Rectal smooth muscle tissue (tissue), 1 donor: Measurements from ENCODE around the gene ZBED6.
"Not testable (repeated sequence)": the region's sequence is repeated elsewhere in the genome, so short reads cannot be mapped to it uniquely, and the experiment has no call there.

ENCODE experiments used
- H3K27ac ChIP-seq: one replicate; pipeline ENCODE4 v1.7.0; 2013; ENCODE audit warnings: low read depth, low read length, inconsistent platforms
- H3K27me3 ChIP-seq: one replicate; pipeline ENCODE4 v1.7.0; 2013; ENCODE audit warnings: low read length; ENCODE audit not compliant: control insufficient read depth, insufficient read depth
- H3K36me3 ChIP-seq: one replicate; pipeline ENCODE4 v1.7.0; 2013; ENCODE audit warnings: low read length; ENCODE audit not compliant: control insufficient read depth, insufficient read depth
- H3K4me1 ChIP-seq: one replicate; pipeline ENCODE4 v1.7.0; 2013; ENCODE audit warnings: low read length; ENCODE audit not compliant: control insufficient read depth, insufficient read depth
- H3K4me3 ChIP-seq: one replicate; pipeline ENCODE4 v1.7.0; 2013; ENCODE audit warnings: low read length
- H3K9ac ChIP-seq: one replicate; pipeline ENCODE4 v1.7.0; 2013; ENCODE audit warnings: low read length

The ZBED6 gene

GRCh38 chr1:203792486-203792885 is 2.9 kb upstream of the ZBED6 start:
- no peak overlapping the region for H3K9ac ChIP-seq
- peaks cover 8% of the 10 kb centered on the region for H3K4me1 ChIP-seq
- H3K27me3 ChIP-seq: no peaks in the 10 kb centered on the region
- no peaks in the 10 kb centered on the region for H3K36me3 ChIP-seq
- H3K27ac ChIP-seq: no peak overlapping the region
- no peak overlapping the region for H3K4me3 ChIP-seq

GRCh38 chr1:203793561-203793960 is 1.9 kb upstream of the ZBED6 start:
- H3K27ac ChIP-seq: not testable (repeated sequence)
- peaks cover 19% of the 10 kb centered on the region for H3K4me1 ChIP-seq

GRCh38 chr1:203794764-203795440 is 521 bp upstream of the ZBED6 start:
- Histone ChIP-seq H3K4me3 (peak overlapping the region; percentile 54), H3K27me3 (no peaks in the 10 kb centered on the region), H3K4me1 (peaks cover 23% of the 10 kb centered on the region), H3K27ac (peak overlapping the region; percentile 94), H3K36me3 (peaks cover 7% of the 10 kb centered on the region), H3K9ac (no peak overlapping the region)

More at GRCh38 chr1:203793561-203793960, 1.9 kb upstream of the ZBED6 start:
- H3K36me3 ChIP-seq, H3K9ac ChIP-seq, H3K4me3 ChIP-seq, H3K27me3 ChIP-seq: not testable (repeated sequence)

DNA sequence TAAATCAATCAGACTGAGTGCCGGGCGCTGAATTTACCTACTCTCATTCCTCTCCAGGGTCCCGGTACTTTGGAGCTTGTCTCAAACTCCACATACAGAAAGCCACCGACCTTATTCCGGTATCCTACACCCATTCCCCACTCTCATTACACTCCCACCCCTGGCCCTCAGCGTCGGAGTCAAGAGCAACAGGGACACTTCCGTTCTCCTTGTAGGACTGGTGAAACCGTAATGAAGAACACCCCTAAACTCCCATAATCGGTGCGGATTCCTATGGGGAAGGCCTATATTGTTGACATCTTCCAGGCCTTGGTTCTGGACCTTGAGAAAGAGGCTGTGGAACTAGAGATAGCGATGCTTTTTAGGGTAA is 798 bp downstream of the ZBED6 start:
- Histone ChIP-seq H3K36me3 (peaks cover 7% of the 10 kb centered on the region), H3K4me1 (peaks cover 29% of the 10 kb centered on the region), H3K27ac (peak overlapping the region; percentile 94), H3K4me3 (peak overlapping the region; percentile 96), H3K27me3 (no peaks in the 10 kb centered on the region), H3K9ac (peak overlapping the region; percentile 76)

GRCh38 chr1:203797216-203797615 is 1.8 kb downstream of the ZBED6 start:
- H3K36me3 ChIP-seq: peaks cover 7% of the 10 kb centered on the region
- peak overlapping the region; percentile 96 for H3K4me3 ChIP-seq
- no peaks in the 10 kb centered on the region for H3K27me3 ChIP-seq
- no peak overlapping the region for H3K9ac ChIP-seq
- peaks cover 33% of the 10 kb centered on the region for H3K4me1 ChIP-seq
- H3K27ac ChIP-seq: no peak overlapping the region

DNA sequence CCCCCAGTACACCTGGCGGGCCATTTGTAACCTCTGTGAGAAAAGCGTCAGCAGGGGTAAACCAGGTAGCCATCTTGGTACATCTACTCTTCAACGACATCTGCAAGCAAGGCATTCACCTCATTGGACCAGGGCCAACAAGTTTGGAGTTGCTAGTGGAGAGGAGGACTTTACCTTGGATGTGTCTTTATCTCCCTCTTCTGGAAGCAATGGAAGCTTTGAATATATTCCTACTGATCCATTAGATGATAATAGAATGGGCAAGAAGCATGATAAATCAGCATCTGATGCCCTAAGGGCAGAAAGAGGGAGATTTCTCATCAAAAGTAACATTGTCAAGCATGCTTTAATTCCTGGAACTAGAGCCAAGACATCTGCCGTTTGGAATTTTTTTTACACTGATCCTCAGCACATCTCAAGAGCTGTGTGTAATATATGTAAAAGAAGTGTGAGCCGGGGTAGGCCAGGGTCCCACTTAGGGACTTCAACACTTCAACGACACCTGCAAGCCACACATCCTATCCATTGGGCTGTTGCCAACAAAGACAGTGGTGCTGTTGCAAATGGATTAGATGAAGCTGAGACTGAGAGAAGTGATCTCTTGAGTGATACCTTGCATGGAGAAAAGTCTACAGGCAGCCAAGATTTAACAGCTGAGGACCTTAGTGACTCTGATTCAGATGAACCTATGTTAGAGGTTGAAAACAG is 2.7 kb downstream of the ZBED6 start:
- H3K36me3 ChIP-seq: peaks cover 7% of the 10 kb centered on the region
- H3K4me1 ChIP-seq: peaks cover 33% of the 10 kb centered on the region
- H3K4me3 ChIP-seq: peak overlapping the region; percentile 27
- no peak overlapping the region for H3K9ac ChIP-seq
- no peaks in the 10 kb centered on the region for H3K27me3 ChIP-seq
- no peak overlapping the region for H3K27ac ChIP-seq

GRCh38 chr1:203799157-203799556 is 3.7 kb downstream of the ZBED6 start:
- Histone ChIP-seq H3K36me3 (peaks cover 7% of the 10 kb centered on the region), H3K4me1 (peaks cover 33% of the 10 kb centered on the region), H3K27ac (no peak overlapping the region), H3K4me3 (no peak overlapping the region), H3K27me3 (no peaks in the 10 kb centered on the region), H3K9ac (no peak overlapping the region)

DNA sequence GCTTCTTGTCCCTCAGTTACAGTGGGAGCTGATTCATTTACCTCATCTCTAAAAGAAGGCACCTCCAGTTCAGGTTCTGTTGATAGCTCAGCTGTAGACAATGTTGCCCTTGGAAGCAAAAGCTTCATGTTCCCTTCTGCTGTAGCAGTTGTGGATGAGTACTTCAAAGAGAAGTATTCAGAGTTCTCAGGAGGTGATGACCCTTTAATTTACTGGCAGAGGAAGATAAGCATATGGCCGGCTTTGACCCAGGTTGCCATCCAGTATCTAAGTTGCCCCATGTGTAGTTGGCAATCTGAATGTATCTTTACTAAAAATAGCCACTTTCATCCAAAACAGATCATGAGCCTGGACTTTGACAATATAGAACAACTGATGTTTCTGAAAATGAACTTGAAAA is 4.5 kb downstream of the ZBED6 start:
- Histone ChIP-seq H3K27ac (peak overlapping the region; percentile 14), H3K36me3 (peaks cover 7% of the 10 kb centered on the region), H3K27me3 (no peaks in the 10 kb centered on the region), H3K9ac (no peak overlapping the region), H3K4me3 (peak overlapping the region; percentile 1), H3K4me1 (peaks cover 31% of the 10 kb centered on the region)

DNA sequence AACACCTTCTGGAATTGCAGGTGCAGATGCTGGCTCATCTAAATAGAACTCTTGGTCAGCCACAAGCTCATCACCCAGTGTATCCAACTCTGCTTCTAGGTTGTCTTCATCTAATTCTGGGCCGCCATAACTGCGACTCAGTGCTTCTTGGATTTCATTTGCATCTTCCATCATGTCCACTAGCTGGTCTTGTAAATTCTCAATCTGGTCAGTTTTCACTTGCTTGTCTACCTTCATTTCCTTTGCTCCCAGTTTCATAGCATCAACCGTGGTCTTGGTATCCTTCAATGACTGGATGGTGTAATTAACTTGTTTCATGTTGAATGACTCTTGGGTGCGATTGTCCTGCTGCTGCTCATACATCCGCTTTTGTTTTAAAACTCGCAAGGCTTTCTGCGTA is 10.3 kb downstream of the ZBED6 start:
- H3K4me3 ChIP-seq: no peak overlapping the region
- H3K4me1 ChIP-seq: peaks cover 4% of the 10 kb centered on the region
- no peak overlapping the region for H3K27ac ChIP-seq
- peaks cover 8% of the 10 kb centered on the region for H3K36me3 ChIP-seq
- no peaks in the 10 kb centered on the region for H3K27me3 ChIP-seq
- no peak overlapping the region for H3K9ac ChIP-seq

GRCh38 chr1:203807196-203807595 is 11.8 kb downstream of the ZBED6 start:
- Histone ChIP-seq H3K36me3 (peaks cover 10% of the 10 kb centered on the region), H3K27me3 (no peaks in the 10 kb centered on the region), H3K27ac (no peak overlapping the region), H3K4me1 (no peaks in the 10 kb centered on the region), H3K9ac (no peak overlapping the region), H3K4me3 (no peak overlapping the region)

DNA sequence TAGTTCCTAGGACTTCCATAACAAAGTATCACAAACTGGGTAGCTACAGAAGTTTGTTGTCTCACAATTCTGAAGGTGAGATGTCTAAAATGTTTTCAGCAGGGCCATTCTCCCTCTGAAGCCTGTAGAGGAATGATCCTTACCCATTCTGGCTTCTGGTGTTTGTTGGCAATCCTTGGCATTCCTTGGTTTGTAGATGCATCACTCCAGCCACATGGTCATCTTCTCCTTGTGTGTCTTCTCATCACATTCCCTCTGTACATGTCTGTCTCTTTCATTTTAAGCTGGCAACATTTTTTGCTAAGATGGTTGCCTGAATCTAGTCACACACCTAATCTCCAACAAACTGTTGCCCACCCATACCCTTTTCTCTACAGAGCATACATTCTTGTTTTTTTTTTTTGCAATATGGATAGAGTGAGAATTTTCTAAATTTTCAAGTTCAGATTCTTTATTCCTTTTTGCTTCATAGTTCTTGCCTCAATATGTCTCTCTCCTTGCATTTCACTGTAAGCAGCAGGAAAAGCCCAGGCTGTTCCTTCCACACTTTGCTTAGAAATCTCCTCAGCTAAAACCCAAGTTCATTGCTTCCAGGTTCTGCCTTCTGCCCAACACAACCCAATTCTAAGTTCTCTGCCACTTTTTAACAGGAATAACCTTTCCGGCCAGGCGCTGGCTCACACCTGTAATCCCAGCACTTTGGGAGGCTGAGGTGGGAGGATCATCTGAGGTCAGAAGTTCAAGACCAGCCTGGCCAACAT is 18.3 kb downstream of the ZBED6 start:
- Histone ChIP-seq H3K36me3 (peaks cover 9% of the 10 kb centered on the region), H3K9ac (no peak overlapping the region), H3K4me3 (no peak overlapping the region), H3K4me1 (no peaks in the 10 kb centered on the region), H3K27me3 (no peaks in the 10 kb centered on the region), H3K27ac (no peak overlapping the region)

DNA sequence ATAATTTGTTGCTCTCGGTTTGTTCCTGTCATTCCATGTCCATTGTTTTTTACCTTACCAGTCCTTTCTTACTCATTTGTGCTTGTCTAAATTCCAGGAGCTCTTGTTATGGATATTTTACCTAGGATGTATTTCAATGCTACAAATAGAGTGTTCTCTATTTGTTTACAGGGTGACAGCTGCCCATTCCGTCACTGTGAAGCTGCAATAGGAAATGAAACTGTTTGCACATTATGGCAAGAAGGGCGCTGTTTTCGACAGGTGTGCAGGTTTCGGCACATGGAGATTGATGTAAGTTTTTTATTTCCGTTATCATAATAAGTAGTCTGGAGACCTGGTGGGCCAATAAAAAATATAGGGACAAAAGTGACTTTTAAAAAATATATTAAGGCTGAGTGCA is 23.0 kb downstream of the ZBED6 start:
- H3K4me1 ChIP-seq: no peaks in the 10 kb centered on the region
- H3K27me3 ChIP-seq: no peaks in the 10 kb centered on the region
- no peak overlapping the region for H3K9ac ChIP-seq
- H3K27ac ChIP-seq: no peak overlapping the region
- H3K4me3 ChIP-seq: no peak overlapping the region
- peaks cover 31% of the 10 kb centered on the region for H3K36me3 ChIP-seq
